IMR-90 (cell line): Measurements from ENCODE around the gene MAML2. TPM values are rescaled to one million over a fixed set of nuclear protein-coding genes. Genes with fewer than 3 reads are reported as not detected.

ENCODE experiments used
- ATAC-seq: fragments of 200-7000 bp; cut with Tn5 transposase; 2 replicates; pipeline ENCODE4 v1.9.1; 2020; ENCODE audit warnings: low read depth, mild to moderate bottlenecking, moderate library complexity
- BruUV-seq: library from RNA; stranded (reverse); fragments of 400-500 nt; replicated peaks from 2 replicates; lab custom pipeline; 2021; lab: Mats Ljungman, UMichigan
- CTCF ChIA-PET: fragments of 300-600 bp; formaldehyde crosslinking; extraction: SDS; loops from one replicate; lab custom pipeline; 2021; ENCODE audit warnings: antibody characterized with exemption; lab: Yijun Ruan, JAX
- POLR2A ChIA-PET: fragments of 300-600 bp; sonication (Branson Sonifier 250); formaldehyde crosslinking; loops from one replicate; lab custom pipeline; 2022; ENCODE audit warnings: antibody characterized with exemption; ENCODE audit not compliant: unreplicated experiment; lab: Charles Lee
- DNase-seq: peaks from one replicate; pipeline ENCODE4 v3.0.0; 2013
- H2AFZ ChIP-seq: replicated peaks from 2 replicates; pipeline ENCODE3; 2013; ENCODE audit warnings: low read length, mild to moderate bottlenecking; ENCODE audit not compliant: poor library complexity
- H2AK5ac ChIP-seq: 2 replicates; pipeline ENCODE4 v1.6.1; 2013; ENCODE audit warnings: low read depth, low read length, inconsistent platforms
- H2AK9ac ChIP-seq: replicated peaks from 2 replicates; pipeline ENCODE3; 2013; ENCODE audit warnings: mild to moderate bottlenecking, low read depth, low read length, moderate library complexity; ENCODE audit not compliant: poor library complexity
- H2BK120ac ChIP-seq: 2 replicates; pipeline ENCODE4 v1.6.1; 2013; ENCODE audit warnings: low read depth, low read length, inconsistent platforms
- H2BK15ac ChIP-seq: 3 replicates; pipeline ENCODE4 v1.6.1; 2013; ENCODE audit warnings: low read depth, low read length, inconsistent platforms
- H2BK20ac ChIP-seq: 2 replicates; pipeline ENCODE4 v1.6.1; 2013; ENCODE audit warnings: low read depth, mild to moderate bottlenecking, inconsistent platforms, low read length, moderate library complexity
- H2BK5ac ChIP-seq: 2 replicates; pipeline ENCODE4 v1.6.1; 2013; ENCODE audit warnings: mild to moderate bottlenecking, low read depth, low read length, inconsistent platforms; ENCODE audit not compliant: poor library complexity, severe bottlenecking
- H3K14ac ChIP-seq: replicated peaks from 2 replicates; pipeline ENCODE4 v1.6.1; 2013; ENCODE audit warnings: low read depth, low read length, inconsistent platforms
- H3K18ac ChIP-seq: 2 replicates; pipeline ENCODE4 v1.6.1; 2013; ENCODE audit warnings: low read depth, low read length, control low read depth
- H3K23ac ChIP-seq: 2 replicates; pipeline ENCODE4 v1.6.1; 2013; ENCODE audit warnings: low read depth, low read length, inconsistent platforms
- H3K27ac ChIP-seq: 2 replicates; pipeline ENCODE4 v1.5.1; 2013; ENCODE audit warnings: mild to moderate bottlenecking, control low read depth, low read length; ENCODE audit not compliant: insufficient read depth
- H3K27me3 ChIP-seq: 2 replicates; pipeline ENCODE4 v1.6.1; 2013; ENCODE audit warnings: low read length; ENCODE audit not compliant: control insufficient read depth, insufficient read depth
- H3K36me3 ChIP-seq: 2 replicates; pipeline ENCODE4 v1.6.1; 2013; ENCODE audit warnings: low read length, mixed read lengths; ENCODE audit not compliant: control insufficient read depth, insufficient read depth
- H3K4ac ChIP-seq: 2 replicates; pipeline ENCODE4 v1.6.1; 2013; ENCODE audit warnings: low read depth, low read length, inconsistent platforms
- H3K4me1 ChIP-seq: 2 replicates; pipeline ENCODE4 v1.6.1; 2013; ENCODE audit warnings: low read length, mixed read lengths; ENCODE audit not compliant: control insufficient read depth, insufficient read depth
- H3K4me2 ChIP-seq: 2 replicates; pipeline ENCODE4 v1.6.1; 2013; ENCODE audit warnings: low read depth, mild to moderate bottlenecking, control low read depth, low read length, moderate library complexity
- H3K4me3 ChIP-seq: 2 replicates; pipeline ENCODE4 v1.5.1; 2013; ENCODE audit warnings: low read depth, mild to moderate bottlenecking, control low read depth, low read length, moderate library complexity; ENCODE audit not compliant: insufficient read depth
- H3K56ac ChIP-seq: 2 replicates; pipeline ENCODE4 v1.6.1; 2013; ENCODE audit warnings: low read length, inconsistent platforms; ENCODE audit not compliant: insufficient read depth; ENCODE audit errors: extremely low read depth
- H3K79me1 ChIP-seq, 2 experiments: 2 replicates each; pipeline ENCODE4 v1.6.1; 2013; ENCODE audit warnings: low read length in 2 of 2, inconsistent platforms in 1 of 2, low read depth in 1 of 2
- H3K9ac ChIP-seq: 2 replicates; pipeline ENCODE4 v1.6.1; 2013; ENCODE audit warnings: low read depth, low read length, control low read depth
- H3K9me1 ChIP-seq: 2 replicates; pipeline ENCODE4 v1.6.1; 2013; ENCODE audit warnings: low read length, inconsistent platforms; ENCODE audit not compliant: insufficient read depth
- H3K9me3 ChIP-seq: 2 replicates; pipeline ENCODE4 v1.6.1; 2013; ENCODE audit warnings: low read length; ENCODE audit not compliant: control insufficient read depth, insufficient read depth
- H4K20me1 ChIP-seq: 2 replicates; pipeline ENCODE4 v1.6.1; 2013; ENCODE audit warnings: low read length, inconsistent platforms; ENCODE audit not compliant: insufficient read depth
- H4K5ac ChIP-seq: 2 replicates; pipeline ENCODE4 v1.6.1; 2013; ENCODE audit warnings: mild to moderate bottlenecking, low read depth, low read length, control low read depth
- H4K8ac ChIP-seq, 2 experiments: 2 replicates each; pipeline ENCODE4 v1.6.1; 2013; ENCODE audit warnings: low read depth in 2 of 2, low read length in 2 of 2, control low read depth in 1 of 2, inconsistent platforms in 1 of 2
- H4K91ac ChIP-seq: 2 replicates; pipeline ENCODE4 v1.6.1; 2013; ENCODE audit warnings: low read depth, low read length, inconsistent platforms; ENCODE audit not compliant: insufficient read depth
- BHLHE40 ChIP-seq: fragments of 150-350 bp; IDR thresholded peaks from 2 replicates; pipeline ENCODE4 v1.6.1; 2016; ENCODE audit warnings: mild to moderate bottlenecking, low read depth, low read length
- CEBPB ChIP-seq: IDR thresholded peaks from 2 replicates; pipeline ENCODE4 v1.6.1; 2012; ENCODE audit warnings: low read depth, low read length, improper control_type of control experiment
- CHD1 ChIP-seq: IDR thresholded peaks from 2 replicates; pipeline ENCODE4 v1.6.1; 2012; ENCODE audit warnings: low read depth, low read length, improper control_type of control experiment
- CTCF ChIP-seq: conservative IDR thresholded peaks from 2 replicates; pipeline ENCODE4 v1.5.1; 2012; ENCODE audit warnings: mild to moderate bottlenecking, low read depth, low read length, improper control_type of control experiment
- FOS ChIP-seq: fragments of 150-350 bp; IDR thresholded peaks from 2 replicates; pipeline ENCODE4 v1.6.1; 2016; ENCODE audit warnings: low read depth, low read length
- MAFK ChIP-seq: IDR thresholded peaks from 2 replicates; pipeline ENCODE4 v1.6.1; 2012; ENCODE audit warnings: low read depth, low read length, improper control_type of control experiment
- MAZ ChIP-seq: IDR thresholded peaks from 2 replicates; pipeline ENCODE4 v1.6.1; 2012; ENCODE audit warnings: low read depth, mild to moderate bottlenecking, low read length, improper control_type of control experiment, moderate library complexity, borderline replicate concordance
- MXI1 ChIP-seq: IDR thresholded peaks from 2 replicates; pipeline ENCODE4 v1.6.1; 2012; ENCODE audit warnings: low read depth, mild to moderate bottlenecking, low read length, moderate library complexity, borderline replicate concordance
- NFE2L2 ChIP-seq: fragments of 150-350 bp; IDR thresholded peaks from 2 replicates; pipeline ENCODE4 v1.6.1; 2016; ENCODE audit warnings: low read depth, mild to moderate bottlenecking, low read length
- POLR2A ChIP-seq: IDR thresholded peaks from 2 replicates; pipeline ENCODE4 v1.6.1; 2012; ENCODE audit warnings: mild to moderate bottlenecking, low read depth, low read length
- RAD21 ChIP-seq: IDR thresholded peaks from 2 replicates; pipeline ENCODE4 v1.6.1; 2012; ENCODE audit warnings: low read length, improper control_type of control experiment
- SMC3 ChIP-seq: fragments of 150-350 bp; IDR thresholded peaks from 2 replicates; pipeline ENCODE4 v1.6.1; 2016; ENCODE audit warnings: low read depth, mild to moderate bottlenecking, antibody characterized with exemption, low read length, moderate library complexity
- USF2 ChIP-seq: fragments of 150-350 bp; IDR thresholded peaks from 2 replicates; pipeline ENCODE4 v1.6.1; 2017; ENCODE audit warnings: mild to moderate bottlenecking, antibody characterized with exemption, low read length, low read depth
- WGBS, 2 experiments: methylation state at CpG; one replicate each; pipeline versions ENCODE4 v1.1.5 to v1.1.7; 2013; ENCODE audit warnings: missing lambda C conversion rate in 2 of 2; ENCODE audit not compliant: insufficient read length in 1 of 2; ENCODE audit errors: extremely low coverage in 2 of 2; 5-methylcytosine and 5-hydroxymethylcytosine counted together
- dilution Hi-C: fragments of 300-500 bp; cut with HindIII; formaldehyde crosslinking; loops from one replicate; pipeline ENCODE4 v1.14.3; 2018; ENCODE audit warnings: low sequenced_read_pairs; ENCODE audit not compliant: unreplicated experiment
- in situ Hi-C: fragments of 300-500 bp; cut with MboI; formaldehyde crosslinking; loops from 3 replicates; pipeline ENCODE4 v1.14.3; 2019; ENCODE audit warnings: low sequenced_read_pairs, inconsistent platforms, mixed read lengths
- intact Hi-C: fragments of 100-400 bp; cut with micrococcal nuclease; formaldehyde crosslinking; loops from 2 replicates; pipeline ENCODE4 v1.10.0; 2022
- polyA plus RNA-seq, 3 experiments: library from polyadenylated mRNA; depleted of rRNA; stranded (reverse); fragments of >200 nt; gene quantifications; 2 replicates each; pipeline ENCODE4 v1.2.3, GENCODE V29; 2012; ENCODE audit warnings: low replicate concordance in 1 of 3
- total RNA-seq: library from RNA; depleted of rRNA; stranded (reverse); fragments of >200 nt; gene quantifications from 2 replicates; pipeline ENCODE4 v1.2.3, GENCODE V29; 2012
- TF ChIP-seq, protein P1 (sequence below): fragments of 150-350 bp; IDR thresholded peaks from 2 replicates; pipeline ENCODE4 v1.6.1; 2016; ENCODE audit warnings: low read depth, mild to moderate bottlenecking, low read length, moderate library complexity, borderline replicate concordance

MAML2 gene
- total and polyA plus RNA-seq, 2 of the 4 experiments (the other 2 are of a cell fraction), result 15.0 to 19.5 TPM

- Histone ChIP-seq H3K79me1 (peaks cover 24 to 64% of the 10 kb centered on the region in 2 experiments; a peak in 3 of 4 replicates), H4K5ac (peak overlapping the region; percentile 86), H2AK9ac (peak overlapping the region; percentile 59), H2BK15ac (peak overlapping the region; percentile 92), H4K20me1 (no peaks in the 10 kb centered on the region), H3K56ac (peak overlapping the region; percentile 89), H2BK120ac (peak overlapping the region; percentile 98), H4K91ac (peak overlapping the region; percentile 95), H3K9ac (peak overlapping the region; percentile 46), H2AK5ac (peak overlapping the region; percentile 91), H4K8ac (peak overlapping the region; percentile 90 to 92), H3K4ac (peak overlapping the region; percentile 98), H3K4me2 (peak overlapping the region; percentile 40), H3K9me3 (no peaks in the 10 kb centered on the region), H3K27ac (peak overlapping the region; percentile 96), H3K9me1 (peaks cover 27% of the 10 kb centered on the region), H3K4me3 (no peak overlapping the region), H3K4me1 (peaks cover 30% of the 10 kb centered on the region), H3K18ac (peak overlapping the region; percentile 99), H3K14ac (peak overlapping the region; percentile 93), H3K23ac (peak overlapping the region; percentile 99), H3K27me3 (no peaks in the 10 kb centered on the region), H2AFZ (peak overlapping the region; percentile 53), H3K36me3 (no peaks in the 10 kb centered on the region), H2BK5ac (peak overlapping the region; percentile 99), H2BK20ac (peak overlapping the region; percentile 87)
- ChIA-PET POLR2A (interaction anchor here (0.5 to 0.8 kb wide), 3 partner anchors 60 to 188 kb away, joined by 3 to 7 read pairs (median 4); partner anchors contain the start of gene MAML2), CTCF (interaction anchor here (0.6 to 3.0 kb wide), 8 partner anchors 11 to 319 kb away, joined by 3 to 16 read pairs (median 4); partner anchors contain the start of gene MAML2)
- ATAC-seq, result no peak; the same call in 1 of the 2 replicates
- in situ Hi-C loops, result no loop called here
- BruUV-seq, result no TSS peak
- WGBS, 2 experiments, result 17% methylated on average over 1 of the region's 7 CpGs; no CpG with 5 or more reads in 1 of the 2 experiments
- dilution Hi-C loops, result no loop called here
- DNase-seq, result peak; percentile 80
- intact Hi-C loops, result loop anchor here (1.0 kb wide), 1 partner anchor 100 kb away; no protein-coding TSS in a partner anchor
- TF ChIP-seq CHD1, result no peak
- no peak for TF ChIP-seq USF2
- TF ChIP-seq CTCF, result no peak
- TF ChIP-seq CEBPB, result no peak
- no peak for TF ChIP-seq BHLHE40
- TF ChIP-seq MAFK, result peak; percentile 1; the same call in 1 of the 2 replicates
- TF ChIP-seq MAZ, result no peak
- TF ChIP-seq, protein P1, sequence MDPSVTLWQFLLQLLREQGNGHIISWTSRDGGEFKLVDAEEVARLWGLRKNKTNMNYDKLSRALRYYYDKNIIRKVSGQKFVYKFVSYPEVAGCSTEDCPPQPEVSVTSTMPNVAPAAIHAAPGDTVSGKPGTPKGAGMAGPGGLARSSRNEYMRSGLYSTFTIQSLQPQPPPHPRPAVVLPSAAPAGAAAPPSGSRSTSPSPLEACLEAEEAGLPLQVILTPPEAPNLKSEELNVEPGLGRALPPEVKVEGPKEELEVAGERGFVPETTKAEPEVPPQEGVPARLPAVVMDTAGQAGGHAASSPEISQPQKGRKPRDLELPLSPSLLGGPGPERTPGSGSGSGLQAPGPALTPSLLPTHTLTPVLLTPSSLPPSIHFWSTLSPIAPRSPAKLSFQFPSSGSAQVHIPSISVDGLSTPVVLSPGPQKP, result no peak
- no peak for TF ChIP-seq NFE2L2
- TF ChIP-seq MXI1, result no peak
- TF ChIP-seq RAD21, result no peak
- TF ChIP-seq POLR2A, result 0 out of 2 replicates have a peak, but pooled peaks have one; percentile 34
- TF ChIP-seq SMC3, result no peak
- no peak for TF ChIP-seq FOS
Measured at GRCh38 chr11:96154802-96155520, 188.0 kb downstream of the MAML2 start.
